HG03097 (cell line): ENCODE results near the gene FAM199X.

Experiments used
- ATAC-seq: cut with Tn5 transposase; IDR thresholded peaks from one replicate; pipeline ENCODE4 v1.9.1; 2021; ENCODE audit not compliant: unreplicated experiment, low FRiP score

FAM199X gene

DNA sequence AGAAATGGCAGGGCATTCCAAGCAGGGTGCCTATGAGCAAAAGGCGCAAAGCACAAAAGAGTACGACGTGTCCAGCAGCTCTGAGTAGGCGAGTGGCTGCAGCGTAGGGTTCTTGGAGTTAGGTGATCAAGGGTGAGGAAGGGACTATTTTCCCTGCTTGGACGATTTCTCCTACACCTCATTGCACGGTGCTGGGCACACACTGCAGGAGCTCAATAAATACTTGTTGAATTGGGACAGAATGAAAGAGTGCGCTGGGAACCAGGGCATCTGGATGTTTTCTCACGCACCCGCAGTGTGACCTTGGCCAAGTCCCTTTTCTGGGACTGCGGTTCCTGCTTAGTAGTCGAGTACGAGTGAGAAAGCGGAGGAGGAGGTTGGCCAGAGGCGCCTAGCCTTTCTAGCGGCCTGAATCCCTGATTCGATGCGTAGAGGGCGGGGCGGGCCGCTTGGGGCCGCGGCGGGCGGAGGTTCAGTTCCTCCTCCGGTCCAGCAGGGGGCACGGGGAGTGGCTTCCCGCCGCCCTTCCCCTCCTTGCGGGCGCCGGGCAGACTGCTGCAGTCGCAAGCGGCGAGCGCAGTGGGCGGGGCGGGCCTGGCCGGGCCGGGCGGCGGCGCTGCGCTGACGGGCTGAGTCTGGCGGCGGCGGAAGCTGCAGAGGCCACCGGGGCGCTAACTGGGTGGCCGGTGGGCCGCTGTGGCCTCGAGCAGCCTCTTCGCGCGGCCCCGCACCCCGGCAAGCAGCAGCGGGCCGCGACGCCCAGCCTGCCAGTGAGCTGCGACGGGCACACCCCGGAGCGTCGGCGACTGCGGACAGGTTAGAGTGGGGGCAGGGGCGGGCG, at the start of gene FAM199X:
TSS of gene FAM199X (plus strand) at position 560 of the 841 bp plus-strand sequence. CDS start 333 bp downstream, outside the sequence.
- peak; percentile 95 for ATAC-seq

DNA sequence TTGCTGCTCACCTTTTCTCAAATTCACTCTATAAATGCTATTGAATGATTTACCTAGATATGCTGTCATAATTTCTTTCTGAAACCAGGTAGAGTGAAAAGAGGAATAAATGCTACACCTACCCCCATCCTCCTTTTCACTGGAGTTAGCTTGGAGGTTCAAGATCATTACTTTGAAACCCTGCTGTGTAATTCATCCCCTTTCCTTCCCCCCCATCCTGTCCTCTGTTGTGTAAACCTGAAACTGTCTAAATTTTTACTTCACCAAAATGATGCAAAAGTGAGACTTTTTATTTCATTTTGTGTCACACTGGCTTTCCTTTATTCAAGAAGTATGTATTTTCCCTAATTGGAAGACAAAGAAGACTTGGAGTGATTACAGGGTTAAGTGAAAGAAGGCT, 48.5 kb upstream of the FAM199X start:
- no peak for ATAC-seq

DNA sequence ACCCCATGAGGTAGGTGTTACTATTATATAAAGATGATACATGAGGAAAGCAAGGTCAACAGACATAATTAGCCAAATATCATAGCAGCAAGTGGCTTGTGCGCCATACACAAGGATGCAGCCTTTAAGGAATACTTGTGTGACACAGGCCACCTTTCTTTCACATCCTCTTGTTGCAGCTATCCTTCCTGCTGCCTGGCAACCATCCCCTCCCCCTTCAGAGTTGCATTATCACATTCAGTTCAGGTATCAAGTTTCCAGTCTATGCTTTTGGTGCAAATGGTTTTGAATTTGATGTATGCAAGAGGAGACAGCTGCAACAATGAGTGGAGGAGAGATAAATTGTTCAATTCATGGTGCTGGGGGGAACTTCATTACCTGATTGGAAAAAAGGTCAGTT, 47.5 kb upstream of the FAM199X start:
- no peak for ATAC-seq

DNA sequence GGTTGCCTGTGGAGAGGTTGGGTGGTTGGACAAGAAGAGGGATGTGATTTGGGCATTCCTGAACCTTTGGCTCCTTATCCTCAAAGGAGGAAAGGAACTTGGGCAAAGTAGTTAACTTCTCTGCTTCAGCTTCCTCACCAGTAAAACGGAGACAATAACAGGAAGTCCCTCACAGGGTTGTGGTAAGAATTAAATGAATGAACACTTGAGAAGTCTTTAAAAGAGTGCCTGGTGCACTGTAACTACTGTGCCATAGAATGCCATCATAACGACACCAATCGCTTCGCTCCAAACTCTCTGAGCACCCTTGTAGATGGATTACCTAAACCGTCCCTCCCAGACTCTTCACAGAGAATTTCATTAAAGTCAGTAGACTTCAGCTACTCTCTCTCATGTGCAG, 43.4 kb upstream of the FAM199X start:
- ATAC-seq: peak; percentile 70

DNA sequence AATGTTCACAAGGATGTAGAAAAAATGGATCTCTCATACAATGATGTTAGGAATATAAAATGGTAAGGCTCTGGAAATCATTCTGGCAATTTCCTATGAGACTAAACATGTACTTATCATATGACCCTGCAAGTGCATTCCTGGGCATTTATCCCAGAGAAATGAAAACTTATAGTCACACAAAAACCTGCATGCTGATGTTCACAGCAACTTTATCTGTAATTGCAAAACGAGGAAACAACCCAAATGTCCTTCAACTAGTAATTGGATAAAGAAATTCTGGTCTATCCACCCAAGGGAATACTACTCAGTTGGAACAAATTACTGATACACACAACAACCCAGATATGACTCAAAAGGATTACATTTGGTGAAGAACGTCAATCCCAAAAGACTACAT, 39.4 kb upstream of the FAM199X start:
- no peak for ATAC-seq

DNA sequence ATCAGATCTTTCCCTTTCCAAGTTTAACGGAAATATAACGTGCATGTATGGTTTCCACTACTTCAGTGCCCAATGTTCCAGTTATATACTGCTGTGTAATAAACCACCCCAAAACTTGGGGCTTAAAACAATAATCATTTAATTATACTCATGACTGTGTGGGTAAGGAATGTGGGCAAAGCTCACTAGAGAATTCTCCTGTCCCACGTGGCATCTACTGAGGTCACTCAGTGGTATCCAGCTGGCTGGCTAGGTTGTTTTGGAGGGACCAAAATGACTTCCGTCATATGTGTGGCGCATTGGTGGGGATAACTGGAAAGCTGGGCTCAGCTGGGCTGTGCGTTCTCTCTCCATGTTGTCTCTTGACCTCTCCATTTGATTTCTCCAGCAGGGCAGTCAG, 35.4 kb upstream of the FAM199X start:
- ATAC-seq: no peak

DNA sequence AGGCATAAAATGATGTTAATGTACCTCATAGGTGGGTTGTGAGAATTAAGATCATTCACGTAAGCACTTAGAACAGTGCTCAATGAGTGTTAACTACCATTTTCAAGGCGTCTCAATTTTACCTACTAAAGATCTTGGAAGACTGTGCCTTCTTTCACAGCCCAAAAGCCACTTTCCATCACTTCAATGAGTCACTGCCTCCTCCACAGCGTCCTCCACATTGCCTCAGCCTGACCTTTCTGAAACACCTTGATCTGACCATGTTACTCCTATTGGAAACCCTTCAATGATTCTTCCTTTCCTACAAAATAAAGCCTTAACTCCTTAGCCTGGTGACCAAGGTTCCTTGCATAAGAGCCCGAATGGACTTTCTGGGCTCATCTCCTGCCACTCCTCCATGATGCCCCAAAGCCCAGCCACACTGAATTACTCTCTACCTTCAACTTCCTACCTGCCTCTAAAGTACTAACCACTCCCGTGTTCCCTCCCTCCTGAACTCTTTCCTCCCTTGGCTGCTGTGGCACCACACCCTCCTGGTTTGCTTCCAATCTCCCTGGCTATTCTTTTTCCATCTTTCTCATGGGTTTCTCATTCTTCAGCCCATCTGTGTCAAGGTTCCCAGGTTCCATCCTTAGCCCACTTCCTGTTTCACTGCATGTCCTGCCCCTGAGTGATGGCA, 31.5 kb upstream of the FAM199X start:
- ATAC-seq: no peak

DNA sequence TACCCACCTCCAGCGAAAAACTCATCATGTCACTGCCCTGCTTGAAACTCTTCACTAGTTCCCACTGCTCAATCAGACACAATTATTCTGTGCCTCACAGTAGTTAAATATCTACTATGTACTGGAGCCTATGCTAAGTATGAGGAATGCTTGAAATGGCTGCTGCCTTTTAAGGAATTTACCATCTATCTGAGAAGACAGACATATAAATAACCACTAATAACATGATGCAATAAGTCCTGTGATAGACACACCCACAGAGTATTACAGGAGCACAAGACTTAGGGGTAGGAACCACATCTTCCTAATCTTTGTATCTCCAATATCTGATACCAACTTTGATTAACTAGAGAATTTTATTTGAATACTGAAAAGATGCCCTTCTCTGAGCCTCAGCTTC, 30.6 kb upstream of the FAM199X start:
- no peak for ATAC-seq

DNA sequence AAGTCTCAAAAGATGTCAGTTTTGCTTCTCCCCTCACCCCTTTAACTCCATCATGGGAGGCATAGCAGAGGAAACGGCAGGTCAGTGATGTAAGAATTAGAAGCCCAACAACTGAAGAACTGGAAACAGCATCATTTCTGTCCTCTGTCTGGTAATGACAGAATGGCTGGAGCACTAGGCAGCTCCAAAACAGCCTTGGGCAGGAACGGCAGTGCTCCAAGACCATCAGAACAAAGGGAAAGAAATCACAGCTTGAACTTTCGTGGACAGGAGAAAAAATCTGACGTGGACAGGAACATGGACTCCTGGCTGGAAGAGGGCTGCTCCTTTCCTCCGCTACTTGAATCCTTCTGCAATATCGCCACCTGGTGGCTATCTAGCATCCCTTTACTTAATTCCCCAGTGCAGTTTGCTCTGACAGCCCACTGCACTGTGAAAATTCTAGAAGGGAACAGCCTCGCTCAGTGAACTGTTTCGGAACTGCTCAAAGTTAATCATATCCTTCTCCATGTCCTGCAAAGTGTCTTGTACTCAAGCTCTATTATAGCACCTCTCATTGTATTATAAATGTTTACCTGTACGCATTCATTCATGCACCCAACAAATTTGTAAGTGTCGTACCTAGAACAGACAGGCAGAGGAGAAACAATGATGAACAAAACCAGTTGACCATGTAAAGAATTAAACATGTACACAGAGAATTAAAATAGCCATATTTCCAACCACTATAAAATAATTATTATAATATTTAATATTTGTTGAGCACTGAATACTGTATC, 29.8 kb upstream of the FAM199X start:
- ATAC-seq: peak; percentile 62

DNA sequence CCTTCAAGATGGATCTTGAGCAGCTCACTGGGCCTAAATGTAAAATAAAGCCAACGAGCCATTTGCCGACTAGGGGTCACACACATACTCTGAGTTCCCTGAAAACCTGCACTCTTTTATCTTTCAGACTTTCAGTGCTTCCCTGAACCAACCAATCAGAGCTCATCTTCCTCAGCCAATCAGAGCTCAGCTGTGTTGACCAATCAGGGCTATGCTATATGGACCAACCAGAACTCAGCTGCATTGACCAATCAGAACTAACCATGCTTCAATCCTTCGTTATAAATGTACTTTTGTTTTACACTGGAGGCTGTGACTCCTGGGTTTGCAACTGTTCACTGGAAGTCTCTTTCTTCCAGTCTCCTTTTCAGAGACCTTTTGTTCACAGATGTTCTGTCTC, 28.8 kb upstream of the FAM199X start:
- ATAC-seq: no peak

DNA sequence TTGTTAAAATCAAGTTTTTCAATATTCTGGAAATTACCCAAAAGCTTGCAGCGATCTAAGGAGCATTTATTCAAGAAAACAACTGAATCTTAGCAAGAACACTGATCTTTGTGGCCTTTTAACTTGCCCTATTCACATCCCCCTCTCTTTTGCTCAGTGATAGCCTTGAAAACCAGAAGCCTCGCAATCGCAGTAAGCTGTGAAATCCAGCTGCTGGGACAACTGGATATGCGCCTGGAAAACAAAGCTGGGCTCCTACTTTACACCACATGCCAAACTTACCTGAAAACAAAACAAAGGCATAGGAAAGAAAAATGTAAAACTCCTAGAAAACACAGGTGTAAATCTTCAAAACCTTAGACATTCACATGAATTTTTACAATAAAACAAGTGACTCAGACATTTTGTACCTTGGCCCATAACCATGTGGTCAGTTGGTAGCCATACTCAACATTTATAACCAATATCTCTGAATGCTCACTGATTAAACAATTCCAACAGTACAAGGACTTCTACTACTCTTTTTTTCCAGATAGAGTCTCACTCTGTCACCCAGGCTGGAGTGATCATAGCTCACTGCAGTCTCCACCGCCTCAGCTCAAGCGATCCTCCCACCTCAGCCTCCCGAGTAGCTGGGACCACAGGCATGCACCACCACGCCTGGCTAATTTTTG, 25.0 kb upstream of the FAM199X start:
- no peak for ATAC-seq

DNA sequence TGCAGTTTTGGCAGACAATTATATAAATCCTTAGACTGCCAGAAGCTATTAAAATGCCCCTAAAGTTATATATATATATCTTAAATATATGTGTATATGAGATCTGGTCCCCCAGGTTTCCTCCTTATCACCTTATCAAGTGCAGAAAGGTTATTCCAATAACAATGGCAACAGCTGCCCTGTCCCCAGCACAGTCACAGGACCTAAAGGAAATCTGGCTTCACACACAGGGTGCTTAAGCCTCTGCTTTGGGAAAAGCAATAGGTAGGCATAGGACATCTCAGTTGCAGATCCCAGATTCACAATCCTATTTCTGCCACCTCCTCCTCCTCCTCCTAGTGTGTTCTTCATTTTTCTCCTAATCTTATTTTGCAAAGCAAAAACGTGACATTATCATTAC, 15.2 kb upstream of the FAM199X start:
- no peak for ATAC-seq

DNA sequence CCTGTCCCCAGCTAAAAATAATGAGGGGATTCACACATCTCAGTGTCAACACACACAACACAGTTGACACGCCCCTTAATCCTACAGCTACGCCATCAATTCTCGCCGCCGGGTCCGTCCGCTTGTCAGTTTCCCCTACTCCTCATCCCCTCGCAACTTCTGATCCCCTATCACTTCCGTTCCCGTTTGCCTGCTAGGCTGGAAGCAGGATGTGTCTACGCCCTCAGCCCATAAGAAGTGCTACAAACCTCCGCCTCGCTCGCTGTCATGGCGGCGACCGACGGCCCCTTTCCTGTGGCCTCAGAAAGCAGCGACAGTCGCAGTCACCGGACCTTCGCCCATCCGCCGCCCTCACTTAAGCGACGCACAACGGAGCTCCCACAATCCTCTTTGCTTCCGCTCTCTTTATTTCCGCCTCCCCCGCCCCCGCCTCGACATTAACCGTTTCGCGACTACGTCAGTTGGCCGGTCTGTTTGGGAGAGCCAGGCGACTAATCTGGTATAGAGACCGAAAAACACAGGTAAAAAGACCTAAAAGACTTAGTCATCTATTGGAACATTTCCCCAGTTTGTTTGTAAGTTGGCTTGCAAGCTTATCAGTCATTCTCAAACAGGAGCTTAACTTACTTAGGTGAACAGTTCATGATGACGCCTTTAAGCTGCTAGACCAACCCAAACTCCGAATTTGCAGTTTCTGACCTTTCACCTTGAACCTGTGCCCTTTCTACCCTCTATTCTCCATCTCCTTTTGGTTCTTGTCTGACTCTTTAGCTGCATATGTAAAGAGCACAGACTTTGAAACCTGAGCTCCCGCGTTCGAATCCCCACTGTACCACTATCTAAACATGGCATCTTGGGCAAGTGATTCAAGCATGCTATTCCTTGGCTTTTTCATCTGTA, 9.4 kb upstream of the FAM199X start, which contains the start of gene SLC25A53:
TSS of gene SLC25A53 (minus strand) at position 380 of the 900 bp plus-strand sequence. CDS start 51,752 bp downstream, outside the sequence.
- peak; percentile 82 for ATAC-seq

DNA sequence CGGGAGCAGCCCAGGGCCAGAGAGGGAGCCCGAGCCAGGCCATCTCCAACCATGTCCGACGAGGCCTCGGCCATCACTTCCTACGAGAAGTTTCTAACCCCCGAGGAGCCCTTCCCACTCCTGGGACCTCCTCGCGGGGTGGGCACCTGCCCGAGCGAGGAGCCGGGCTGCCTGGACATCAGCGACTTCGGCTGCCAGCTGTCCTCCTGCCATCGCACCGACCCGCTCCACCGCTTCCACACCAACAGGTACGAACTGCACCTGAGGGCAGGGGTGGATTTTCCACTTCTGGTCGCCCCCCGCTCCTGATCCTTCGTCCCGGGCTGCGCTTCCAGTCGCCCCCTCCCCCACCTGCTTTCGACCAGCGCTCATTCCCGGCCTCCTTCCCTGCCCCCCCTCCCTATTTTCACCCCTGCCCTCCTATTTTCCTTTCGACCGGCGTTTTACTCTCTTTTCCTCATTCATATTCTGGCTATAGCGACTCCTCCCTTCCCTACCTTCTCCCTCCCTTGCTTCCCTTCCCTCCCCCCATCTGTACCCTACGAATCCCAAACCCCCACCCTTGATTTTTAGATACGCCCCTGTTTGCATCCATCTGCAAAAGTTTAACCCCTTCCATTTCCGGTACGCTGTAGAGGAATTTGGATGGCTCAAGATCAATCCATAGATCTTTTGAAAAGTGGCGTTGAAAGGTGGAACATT, 633 bp downstream of the FAM199X start:
- ATAC-seq: no peak

DNA sequence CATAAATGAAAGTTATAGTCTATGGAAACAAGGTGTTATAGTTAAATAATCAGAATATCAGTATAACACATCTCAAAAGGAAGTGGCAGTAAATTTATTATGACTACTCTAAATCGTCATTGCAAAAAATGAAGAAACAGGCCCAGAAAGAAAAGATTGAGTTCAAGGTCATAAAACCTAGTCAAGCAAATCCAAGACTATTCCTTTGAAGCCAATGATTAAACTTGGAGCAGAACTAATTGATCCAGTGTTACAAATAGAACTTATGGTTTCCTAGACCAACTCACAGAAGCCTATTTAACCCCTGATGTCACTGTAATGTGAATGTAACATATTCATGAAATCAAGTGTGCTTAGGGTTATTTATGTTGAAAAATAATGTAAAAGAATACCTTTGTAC, 1.9 kb downstream of the FAM199X start:
- no peak for ATAC-seq

DNA sequence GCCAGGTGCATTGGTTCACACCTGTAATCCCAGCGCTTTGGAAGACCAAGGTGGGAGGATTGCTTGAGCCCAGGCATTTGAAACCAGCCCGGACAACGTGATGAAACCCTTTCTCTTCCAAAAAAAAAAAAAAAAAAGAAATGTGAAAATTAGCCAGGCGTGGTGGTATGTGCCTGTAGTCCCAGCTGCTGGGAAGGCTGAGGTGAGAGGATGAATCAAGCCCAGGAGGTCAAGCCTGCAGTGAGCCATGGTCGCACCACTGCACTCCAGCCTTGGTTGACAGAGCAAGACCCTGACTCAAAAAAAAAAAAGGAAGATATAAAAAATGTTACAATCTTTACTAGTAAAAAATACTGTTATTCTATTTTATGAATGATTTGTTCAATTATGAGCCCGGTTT, 5.9 kb downstream of the FAM199X start:
- no peak for ATAC-seq

DNA sequence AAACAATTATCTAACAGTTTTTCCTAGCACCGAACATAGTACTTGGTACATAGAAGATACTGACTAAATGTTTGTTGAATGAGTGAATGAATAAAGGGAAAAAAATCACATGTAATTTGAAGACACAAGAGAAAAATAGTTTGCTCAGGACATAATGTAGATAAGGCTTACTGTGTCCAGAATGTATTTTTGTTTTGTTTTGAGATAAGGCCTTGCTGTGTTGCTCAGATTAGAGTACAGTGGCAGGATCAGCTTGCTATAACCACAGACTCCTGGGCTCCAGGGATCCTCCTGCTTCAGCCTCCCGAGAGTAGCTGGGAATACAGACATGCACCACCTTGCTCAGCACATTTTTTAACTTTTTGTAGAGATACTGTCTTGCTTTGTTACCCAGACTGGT, 6.5 kb downstream of the FAM199X start:
- ATAC-seq: no peak

DNA sequence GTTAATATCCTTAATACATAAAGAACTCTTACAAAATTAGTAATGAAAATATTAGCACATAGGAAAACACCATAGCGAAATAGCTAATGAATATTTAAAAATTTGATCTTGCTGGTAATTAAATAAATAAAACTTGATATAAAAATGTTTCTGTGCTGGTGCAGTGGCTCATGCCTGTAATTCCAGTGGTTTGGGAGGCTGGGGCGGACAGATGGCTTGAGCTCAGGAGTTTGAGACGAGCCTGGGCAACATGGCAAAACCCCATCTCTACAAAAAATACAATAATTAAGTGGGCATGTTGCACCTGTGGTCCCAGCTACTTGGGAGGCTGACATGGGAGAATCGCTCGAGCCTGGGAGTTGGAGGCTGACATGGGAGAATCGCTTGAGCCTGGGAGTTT, 7.6 kb downstream of the FAM199X start:
- ATAC-seq: no peak

DNA sequence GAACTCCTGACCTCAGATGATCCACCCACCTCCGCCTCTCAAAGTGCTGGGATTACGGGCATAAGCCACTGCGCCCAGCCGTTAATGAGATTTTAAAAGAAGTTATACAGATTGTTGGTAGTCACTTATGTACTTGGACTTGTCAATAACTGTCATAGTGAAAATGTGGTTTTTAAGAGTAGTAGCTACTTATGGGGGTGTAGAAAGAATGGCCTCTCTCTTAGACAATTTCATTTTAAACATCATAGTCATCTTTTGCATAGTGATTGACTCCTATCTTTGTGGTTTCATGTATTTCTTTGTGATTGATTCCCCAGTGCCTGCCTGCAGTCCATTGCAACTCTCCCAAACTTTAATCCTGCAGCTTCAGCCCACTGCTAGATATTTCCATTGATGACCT, 17.4 kb downstream of the FAM199X start:
- ATAC-seq: no peak
